CD8-positive, alpha-beta memory T cell (primary cell): ENCODE data around the gene PFKL. TPM values are rescaled to one million over a fixed set of nuclear protein-coding genes. Genes with fewer than 3 reads are reported as not detected.

Source experiments
- CTCF ChIA-PET: fragments of 350-600 bp; sonication (Branson Sonifier 250); formaldehyde crosslinking; loops from one replicate; lab custom pipeline; 2021; ENCODE audit warnings: antibody characterized with exemption; lab: Charles Lee
- POLR2A ChIA-PET: fragments of 350-600 bp; sonication (Branson Sonifier 250); formaldehyde crosslinking; loops from one replicate; lab custom pipeline; 2021; ENCODE audit warnings: antibody characterized with exemption; lab: Charles Lee
- DNase-seq, 5 donors: peaks; one replicate each; pipeline versions ENCODE4 v3.0.0 to v3.0.0-alpha.2; 2020 to 2022; ENCODE audit warnings: mixed read lengths in 1 of 5
- H3K27ac ChIP-seq: one replicate; pipeline ENCODE4 v1.7.0; 2013; ENCODE audit warnings: low read depth, mild to moderate bottlenecking, low read length, moderate library complexity
- H3K27me3 ChIP-seq: 2 replicates; pipeline ENCODE4 v1.7.0; 2013; ENCODE audit warnings: low read length, mild to moderate bottlenecking; ENCODE audit not compliant: insufficient read depth, poor library complexity, severe bottlenecking
- H3K36me3 ChIP-seq: 2 replicates; pipeline ENCODE4 v1.7.0; 2013; ENCODE audit warnings: mild to moderate bottlenecking, low read length, moderate library complexity; ENCODE audit not compliant: insufficient read depth
- H3K4me1 ChIP-seq: 2 replicates; pipeline ENCODE4 v1.7.0; 2013; ENCODE audit warnings: mild to moderate bottlenecking, low read length, moderate library complexity; ENCODE audit not compliant: insufficient read depth
- H3K4me3 ChIP-seq: 2 replicates; pipeline ENCODE4 v1.7.0; 2013; ENCODE audit warnings: mild to moderate bottlenecking, low read length
- H3K9me3 ChIP-seq: 2 replicates; pipeline ENCODE4 v1.7.0; 2013; ENCODE audit warnings: mild to moderate bottlenecking, low read length
- H3K27ac Mint-ChIP-seq, 8 donors: one replicate each; pipeline ENCODE4 v1.8.0; 2020 to 2021; ENCODE audit warnings: mixed read lengths in 8 of 8, mild to moderate bottlenecking in 6 of 8, inconsistent platforms in 3 of 8, moderate library complexity in 3 of 8
- H3K27me3 Mint-ChIP-seq, 2 donors: one replicate each; pipeline ENCODE4 v1.8.0; 2020 to 2021; ENCODE audit warnings: mixed read lengths in 2 of 2, mild to moderate bottlenecking in 1 of 2, moderate library complexity in 1 of 2
- H3K36me3 Mint-ChIP-seq, 3 donors: one replicate each; pipeline ENCODE4 v1.8.0; 2020 to 2021; ENCODE audit warnings: mixed read lengths in 3 of 3, inconsistent platforms in 1 of 3, mild to moderate bottlenecking in 1 of 3
- H3K4me1 Mint-ChIP-seq, 3 donors: one replicate each; pipeline ENCODE4 v1.8.0; 2020 to 2021; ENCODE audit warnings: mixed read lengths in 3 of 3, inconsistent platforms in 1 of 3, mild to moderate bottlenecking in 1 of 3
- H3K4me3 Mint-ChIP-seq, 7 donors: one replicate each; pipeline ENCODE4 v1.8.0; 2020 to 2021; ENCODE audit warnings: mixed read lengths in 7 of 7, mild to moderate bottlenecking in 6 of 7, moderate library complexity in 4 of 7, inconsistent platforms in 2 of 7
- H3K9me3 Mint-ChIP-seq, 5 donors: one replicate each; pipeline ENCODE4 v1.8.0; 2020 to 2022; ENCODE audit warnings: mixed read lengths in 5 of 5, mild to moderate bottlenecking in 3 of 5, moderate library complexity in 2 of 5, inconsistent platforms in 1 of 5
- polyA plus RNA-seq: library from polyadenylated mRNA; unstranded; fragments of 300-500 nt; fragmentation: Illumina TruSeq; gene quantifications from one replicate; pipeline ENCODE4 v1.2.3, GENCODE V29; 2021
- total RNA-seq, 2 experiments: library from RNA; stranded (reverse); gene quantifications; one replicate each; pipeline ENCODE4 v1.2.3, GENCODE V29; 2021

Gene PFKL
- total and polyA plus RNA-seq, 3 experiments from 2014 or later: 105 to 129 (median 122) TPM

GRCh38 chr21:44351535-44352252 is 51.8 kb downstream of the PFKL start:
- ChIA-PET CTCF (no interaction called here), POLR2A (no interaction called here)
- H3K36me3 Mint-ChIP-seq: no peaks in the 10 kb centered on the region
- H3K27me3 Mint-ChIP-seq: peaks cover 9 to 16% of the 10 kb centered on the region in 2 donors
- H3K9me3 Mint-ChIP-seq: no peaks in the 10 kb centered on the region
- Histone ChIP-seq H3K27ac (no peak overlapping the region), H3K9me3 (no peaks in the 10 kb centered on the region), H3K4me1 (peaks cover 36% of the 10 kb centered on the region), H3K36me3 (no peaks in the 10 kb centered on the region), H3K4me3 (no peak overlapping the region), H3K27me3 (peaks cover 4% of the 10 kb centered on the region)
- DNase-seq: no peak
- H3K27ac Mint-ChIP-seq: no peak overlapping the region
- H3K4me3 Mint-ChIP-seq: no peak overlapping the region
- peaks cover 35 to 40% (median 37%) of the 10 kb centered on the region in 3 donors for H3K4me1 Mint-ChIP-seq

GRCh38 chr21:44352253-44352860 is 52.5 kb downstream of the PFKL start:
- no peaks in the 10 kb centered on the region for H3K36me3 ChIP-seq
- no peaks in the 10 kb centered on the region for H3K9me3 Mint-ChIP-seq
- H3K27ac Mint-ChIP-seq: peak overlapping the region in 2 of 8 donors; percentile 12 to 33
- H3K4me1 Mint-ChIP-seq: peaks cover 35 to 40% (median 37%) of the 10 kb centered on the region in 3 donors
- no peaks in the 10 kb centered on the region for H3K9me3 ChIP-seq
- H3K4me3 Mint-ChIP-seq: peak overlapping the region in 6 of 7 donors; percentile 17 to 87 (median 73)
- DNase-seq: no peak
- H3K27me3 Mint-ChIP-seq: peaks cover 9 to 15% of the 10 kb centered on the region in 2 donors
- H3K27ac ChIP-seq: no peak overlapping the region
- POLR2A ChIA-PET: no interaction called here
- H3K36me3 Mint-ChIP-seq: no peaks in the 10 kb centered on the region
- peaks cover 36% of the 10 kb centered on the region for H3K4me1 ChIP-seq
- CTCF ChIA-PET: no interaction called here
- no peak overlapping the region for H3K4me3 ChIP-seq
- H3K27me3 ChIP-seq: peaks cover 4% of the 10 kb centered on the region

- H3K9me3 Mint-ChIP-seq: no peaks in the 10 kb centered on the region
- Histone ChIP-seq H3K4me1 (peaks cover 36% of the 10 kb centered on the region), H3K27ac (no peak within 1 kb of the TSS), H3K9me3 (no peaks in the 10 kb centered on the region), H3K36me3 (no peaks in the 10 kb centered on the region), H3K4me3 (peak within 1 kb of the TSS; percentile 55), H3K27me3 (peaks cover 4% of the 10 kb centered on the region)
- H3K36me3 Mint-ChIP-seq: no peaks in the 10 kb centered on the region
- peak within 1 kb of the TSS in 7 of 8 donors; percentile 21 to 83 (median 64) for H3K27ac Mint-ChIP-seq
- CTCF ChIA-PET: interaction anchor here (0.8 kb wide), 1 partner anchor 12 kb away, joined by 3 read pairs; no protein-coding TSS in a partner anchor
- peak in 1 of 5 donors; percentile 48 for DNase-seq
- peak within 1 kb of the TSS; percentile 20 to 87 (median 84) for H3K4me3 Mint-ChIP-seq
- POLR2A ChIA-PET: interaction anchor here (1.1 kb wide), 1 partner anchor 15 kb away, joined by 4 read pairs; the partner anchor contains the start of gene CFAP410
- H3K27me3 Mint-ChIP-seq: peaks cover 8 to 11% of the 10 kb centered on the region in 2 donors
- H3K4me1 Mint-ChIP-seq: peaks cover 33 to 40% (median 35%) of the 10 kb centered on the region in 3 donors
Observed at GRCh38 chr21:44353191-44353970, 53.5 kb downstream of the PFKL start, which contains the start of gene TRPM2. TRPM2 (plus strand) TSS chr21:44353621; CDS start chr21:44353701, 80 bp downstream.

GRCh38 chr21:44354001-44354405 is 54.1 kb downstream of the PFKL start:
- Histone ChIP-seq H3K9me3 (no peaks in the 10 kb centered on the region), H3K27ac (no peak overlapping the region), H3K4me3 (peak overlapping the region; percentile 55), H3K36me3 (no peaks in the 10 kb centered on the region), H3K4me1 (peaks cover 36% of the 10 kb centered on the region), H3K27me3 (peaks cover 4% of the 10 kb centered on the region)
- Mint-ChIP-seq H3K4me1 (peaks cover 33 to 40% (median 35%) of the 10 kb centered on the region in 3 donors), H3K4me3 (peak overlapping the region in 6 of 7 donors; percentile 71 to 87 (median 84)), H3K27me3 (peaks cover 3 to 7% of the 10 kb centered on the region in 2 donors), H3K27ac (peak overlapping the region in 2 of 8 donors; percentile 21 to 74), H3K36me3 (no peaks in the 10 kb centered on the region), H3K9me3 (no peaks in the 10 kb centered on the region)
- ChIA-PET CTCF (no interaction called here), POLR2A (interaction anchor here (1.1 kb wide), 1 partner anchor 15 kb away, joined by 4 read pairs; the partner anchor contains the start of gene CFAP410)
- DNase-seq: no peak

- Histone ChIP-seq H3K27me3 (peaks cover 4% of the 10 kb centered on the region), H3K36me3 (no peaks in the 10 kb centered on the region), H3K9me3 (no peaks in the 10 kb centered on the region), H3K27ac (no peak overlapping the region), H3K4me3 (peak overlapping the region; percentile 34), H3K4me1 (peaks cover 36% of the 10 kb centered on the region)
- peak overlapping the region; percentile 40 to 85 (median 80) for H3K4me3 Mint-ChIP-seq
- H3K9me3 Mint-ChIP-seq: no peaks in the 10 kb centered on the region
- CTCF ChIA-PET: no interaction called here
- peaks cover 3 to 4% of the 10 kb centered on the region in 2 donors for H3K27me3 Mint-ChIP-seq
- no peak for DNase-seq
- H3K27ac Mint-ChIP-seq: peak overlapping the region in 6 of 8 donors; percentile 14 to 80 (median 64)
- peaks cover 33 to 40% (median 35%) of the 10 kb centered on the region in 3 donors for H3K4me1 Mint-ChIP-seq
- POLR2A ChIA-PET: no interaction called here
- no peaks in the 10 kb centered on the region for H3K36me3 Mint-ChIP-seq
Observed at GRCh38 chr21:44354775-44355771, 55.2 kb downstream of the PFKL start.

- Mint-ChIP-seq H3K27me3 (peaks cover 3 to 7% of the 10 kb centered on the region in 2 donors), H3K4me1 (peaks cover 33 to 40% (median 35%) of the 10 kb centered on the region in 3 donors), H3K9me3 (no peaks in the 10 kb centered on the region), H3K4me3 (no peak overlapping the region), H3K27ac (no peak overlapping the region), H3K36me3 (no peaks in the 10 kb centered on the region)
- H3K9me3 ChIP-seq: no peaks in the 10 kb centered on the region
- no peak overlapping the region for H3K4me3 ChIP-seq
- no peak overlapping the region for H3K27ac ChIP-seq
- ChIA-PET POLR2A (no interaction called here), CTCF (no interaction called here)
- H3K4me1 ChIP-seq: peaks cover 36% of the 10 kb centered on the region
- peaks cover 4% of the 10 kb centered on the region for H3K27me3 ChIP-seq
- H3K36me3 ChIP-seq: no peaks in the 10 kb centered on the region
- no peak for DNase-seq
Observed at GRCh38 chr21:44356160-44356559, 56.3 kb downstream of the PFKL start.

- H3K27ac Mint-ChIP-seq: peak overlapping the region in 1 of 8 donors; percentile 81
- Histone ChIP-seq H3K27me3 (peaks cover under 1% of the 10 kb centered on the region), H3K4me1 (peaks cover 36% of the 10 kb centered on the region), H3K36me3 (no peaks in the 10 kb centered on the region), H3K27ac (no peak overlapping the region), H3K4me3 (no peak overlapping the region), H3K9me3 (no peaks in the 10 kb centered on the region)
- no peak overlapping the region for H3K4me3 Mint-ChIP-seq
- no peaks in the 10 kb centered on the region for H3K9me3 Mint-ChIP-seq
- DNase-seq: no peak
- peaks cover 3 to 4% of the 10 kb centered on the region in 2 donors for H3K27me3 Mint-ChIP-seq
- CTCF ChIA-PET: no interaction called here
- POLR2A ChIA-PET: no interaction called here
- H3K4me1 Mint-ChIP-seq: peaks cover 33 to 40% (median 35%) of the 10 kb centered on the region in 3 donors
- H3K36me3 Mint-ChIP-seq: no peaks in the 10 kb centered on the region
Observed at GRCh38 chr21:44356636-44357035, 56.8 kb downstream of the PFKL start.
